ENCODE results near the gene MTERF2. TPM values are rescaled to one million over a fixed set of nuclear protein-coding genes. Genes with fewer than 3 reads are reported as not detected.
A peak's percentile ranks its signal among the peaks of the same experiment; 100 is the strongest.

The MTERF2 gene
- total RNA-seq, 2 experiments from 2014 or later: 8.8 to 10.4 TPM

- DNase-seq (ENCODE audit: low spot score): no peak
- no TSS peak for BruUV-seq (replicated peaks)
- peaks cover 11% of the 10 kb centered on the region for H3K4me1 ChIP-seq (ENCODE audit: insufficient read depth, low read length, poor library complexity, severe bottlenecking)
- no peaks in the 10 kb centered on the region; the same call in 1 of the 2 replicates for H3K36me3 ChIP-seq (ENCODE audit: insufficient read depth, low read length)
- no peak for TF ChIP-seq EZH2phosphoT487 (IDR thresholded peaks at IDR 0.05; ENCODE audit: borderline replicate concordance, low read depth, low read length)
- no peak for TF ChIP-seq CTCF (conservative IDR thresholded peaks at IDR 0.05; ENCODE audit: low read length)
- ChIA-PET CTCF (ENCODE audit: unreplicated experiment) (no interaction called here), POLR2A (interaction anchor here (0.5 kb wide), 1 partner anchor 81 kb away, joined by 4 read pairs; no protein-coding TSS in a partner anchor)
- no peaks in the 10 kb centered on the region for H3K79me2 ChIP-seq (ENCODE audit: insufficient read depth, low read depth, low read length)
- no peak overlapping the region for H3K4me3 ChIP-seq (ENCODE audit: low read depth, low read length, poor library complexity, severe bottlenecking)
- H3K9me3 ChIP-seq (ENCODE audit: low read length): peaks cover 16% of the 10 kb centered on the region; the same call in 1 of the 2 replicates
- H3K4me2 ChIP-seq (ENCODE audit: low read length): no peak overlapping the region
- H2AFZ ChIP-seq (ENCODE audit: low read length): no peak overlapping the region
- intact Hi-C loops (cut with micrococcal nuclease; ENCODE audit: unreplicated experiment): loop anchor here (10.0 kb wide), 1 partner anchor 1684 kb away; the partner anchor contains the start of gene SELPLG
- H3K9me2 ChIP-seq (ENCODE audit: insufficient read depth, low read length): no peaks in the 10 kb centered on the region
- no peaks in the 10 kb centered on the region for H4K20me1 ChIP-seq (ENCODE audit: insufficient read depth, low read length)
- no peak overlapping the region for H3K27ac ChIP-seq (ENCODE audit: low read depth, low read length, poor library complexity, severe bottlenecking)
Observed at GRCh38 chr12:106950591-106950990, 36.4 kb downstream of the MTERF2 start.

- DNase-seq (ENCODE audit: low spot score): no peak
- ChIA-PET CTCF (ENCODE audit: unreplicated experiment) (no interaction called here), POLR2A (interaction anchor here (0.7 kb wide), 1 partner anchor 171 kb away, joined by 4 read pairs; no protein-coding TSS in a partner anchor)
- H3K27ac ChIP-seq (ENCODE audit: low read depth, low read length, poor library complexity, severe bottlenecking): no peak overlapping the region
- H3K4me1 ChIP-seq (ENCODE audit: insufficient read depth, low read length, poor library complexity, severe bottlenecking): no peaks in the 10 kb centered on the region
- intact Hi-C loops (cut with micrococcal nuclease; ENCODE audit: unreplicated experiment): no loop called here
- H3K4me2 ChIP-seq (ENCODE audit: low read length): no peak overlapping the region
- H3K79me2 ChIP-seq (ENCODE audit: insufficient read depth, low read depth, low read length): no peaks in the 10 kb centered on the region
- H3K9me3 ChIP-seq (ENCODE audit: low read length): peaks cover 25% of the 10 kb centered on the region
- no peaks in the 10 kb centered on the region for H4K20me1 ChIP-seq (ENCODE audit: insufficient read depth, low read length)
- H3K4me3 ChIP-seq (ENCODE audit: low read depth, low read length, poor library complexity, severe bottlenecking): no peak overlapping the region
- H2AFZ ChIP-seq (ENCODE audit: low read length): no peak overlapping the region
- no peaks in the 10 kb centered on the region for H3K36me3 ChIP-seq (ENCODE audit: insufficient read depth, low read length)
- BruUV-seq (replicated peaks): no TSS peak
- TF ChIP-seq EZH2phosphoT487 (IDR thresholded peaks at IDR 0.05; ENCODE audit: borderline replicate concordance, low read depth, low read length) (no peak), CTCF (conservative IDR thresholded peaks at IDR 0.05; ENCODE audit: low read length) (no peak)
- no peaks in the 10 kb centered on the region for H3K9me2 ChIP-seq (ENCODE audit: insufficient read depth, low read length)
Observed at GRCh38 chr12:106947461-106947860, 39.5 kb downstream of the MTERF2 start.

- intact Hi-C loops (cut with micrococcal nuclease; ENCODE audit: unreplicated experiment): no loop called here
- no peak overlapping the region for H3K27ac ChIP-seq (ENCODE audit: low read depth, low read length, poor library complexity, severe bottlenecking)
- TF ChIP-seq CTCF (conservative IDR thresholded peaks at IDR 0.05; ENCODE audit: low read length) (no peak), EZH2phosphoT487 (IDR thresholded peaks at IDR 0.05; ENCODE audit: borderline replicate concordance, low read depth, low read length) (no peak)
- H2AFZ ChIP-seq (ENCODE audit: low read length): no peak overlapping the region
- no peaks in the 10 kb centered on the region for H3K4me1 ChIP-seq (ENCODE audit: insufficient read depth, low read length, poor library complexity, severe bottlenecking)
- H3K4me3 ChIP-seq (ENCODE audit: low read depth, low read length, poor library complexity, severe bottlenecking): no peak overlapping the region
- H3K4me2 ChIP-seq (ENCODE audit: low read length): no peak overlapping the region
- CTCF ChIA-PET (ENCODE audit: unreplicated experiment): no interaction called here
- BruUV-seq (replicated peaks): no TSS peak
- no peaks in the 10 kb centered on the region for H3K36me3 ChIP-seq (ENCODE audit: insufficient read depth, low read length)
- peak; percentile 15 for DNase-seq (ENCODE audit: low spot score)
- POLR2A ChIA-PET: no interaction called here
- H3K9me2 ChIP-seq (ENCODE audit: insufficient read depth, low read length): no peaks in the 10 kb centered on the region
- no peaks in the 10 kb centered on the region for H4K20me1 ChIP-seq (ENCODE audit: insufficient read depth, low read length)
- peaks cover 25% of the 10 kb centered on the region for H3K9me3 ChIP-seq (ENCODE audit: low read length)
- H3K79me2 ChIP-seq (ENCODE audit: insufficient read depth, low read depth, low read length): no peaks in the 10 kb centered on the region
Observed at GRCh38 chr12:106945261-106945851, 41.6 kb downstream of the MTERF2 start.
